SIG-M5 treated with dmso at 0.1 percent for 504 hours (cell line): ENCODE results near the gene RORC.

ENCODE experiments used
- DNase-seq: peaks from one replicate; lab custom pipeline; 2025; ENCODE audit not compliant: unreplicated experiment; lab: John Stamatoyannopoulos, UW

The RORC gene

DNA sequence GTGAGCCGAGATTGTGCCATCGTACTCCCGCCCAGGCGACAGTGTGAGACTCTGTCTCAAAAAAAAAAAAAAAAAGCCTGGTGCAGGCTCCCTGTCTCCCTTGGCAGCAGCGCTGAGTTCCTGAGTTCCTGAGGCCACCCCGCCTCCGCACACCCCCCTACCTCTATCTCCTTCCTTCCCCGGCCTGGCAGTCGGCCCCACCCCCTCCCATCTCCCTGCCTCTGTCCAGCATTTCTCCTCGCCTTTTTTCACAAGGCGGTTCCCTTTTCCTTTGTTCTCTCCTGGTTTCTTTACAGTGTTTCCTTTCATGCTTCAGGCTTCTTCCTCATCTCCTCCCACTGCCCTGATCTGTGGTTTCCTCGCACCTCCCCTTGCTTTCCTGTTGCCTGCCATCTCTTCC, 2.7 kb downstream of the RORC start:
- DNase-seq: peak; percentile 66

DNA sequence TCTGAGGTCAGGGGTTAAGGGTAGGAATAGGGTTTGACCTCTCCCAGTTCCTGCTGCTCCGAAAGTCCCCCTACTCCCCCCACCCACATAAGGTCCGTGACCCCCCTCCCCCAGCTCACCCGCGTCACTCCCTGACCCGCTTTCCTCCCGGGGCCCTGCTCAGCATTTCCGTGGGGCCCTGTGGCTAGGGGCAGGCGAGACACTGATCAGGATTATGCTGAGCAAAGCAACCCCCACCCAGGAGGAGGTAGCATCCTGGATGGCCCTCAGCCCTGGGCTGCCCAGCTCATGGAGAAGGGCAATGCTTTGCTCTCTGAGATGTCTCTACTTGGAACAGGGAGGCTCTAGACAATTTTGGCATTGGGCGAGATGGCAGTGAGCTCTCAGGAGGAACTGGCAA, 3.7 kb downstream of the RORC start:
- DNase-seq: no peak

DNA sequence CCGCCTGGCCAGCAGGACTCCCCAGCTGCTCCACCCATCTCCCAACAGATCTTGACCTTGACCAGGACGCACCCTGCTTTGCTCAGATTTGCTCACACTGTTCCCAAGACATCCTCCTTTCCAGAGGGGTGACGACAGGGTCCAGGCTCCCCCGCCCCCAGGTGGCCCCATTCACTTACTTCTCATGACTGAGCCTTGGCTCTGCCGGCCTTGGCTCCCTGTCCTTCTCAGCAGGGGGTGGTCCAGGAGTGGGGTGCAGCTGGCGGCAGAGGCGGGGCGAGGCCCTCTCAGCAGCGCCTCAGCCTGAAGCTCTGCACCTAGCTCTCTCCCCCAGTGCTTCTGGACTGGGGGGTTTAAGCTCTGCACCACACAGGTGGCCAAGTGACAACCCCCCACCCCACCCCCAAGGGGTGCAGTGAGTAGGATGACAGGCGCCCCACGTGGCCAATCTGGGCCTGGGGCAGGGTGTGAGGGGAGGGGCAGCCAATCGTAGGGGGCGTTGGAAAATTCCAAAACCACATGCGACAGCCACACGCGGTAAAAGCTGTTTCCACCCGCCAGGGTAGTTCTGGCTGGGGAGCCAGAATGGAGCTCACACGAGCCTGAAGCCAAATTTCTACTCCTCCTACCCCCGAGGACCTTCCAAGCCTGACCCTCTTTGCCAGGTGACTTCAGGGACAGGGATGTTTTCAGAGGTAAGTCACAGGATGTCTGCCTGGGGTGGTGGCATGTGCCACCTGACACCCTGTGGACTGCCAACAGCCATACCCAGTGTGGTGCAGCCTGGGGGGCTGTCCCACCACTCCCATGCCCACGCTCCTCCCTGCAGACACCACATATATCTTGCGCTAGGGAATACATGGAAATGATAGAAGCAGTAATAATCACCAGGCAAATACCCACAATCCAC, 5.6 kb downstream of the RORC start:
- no peak for DNase-seq

DNA sequence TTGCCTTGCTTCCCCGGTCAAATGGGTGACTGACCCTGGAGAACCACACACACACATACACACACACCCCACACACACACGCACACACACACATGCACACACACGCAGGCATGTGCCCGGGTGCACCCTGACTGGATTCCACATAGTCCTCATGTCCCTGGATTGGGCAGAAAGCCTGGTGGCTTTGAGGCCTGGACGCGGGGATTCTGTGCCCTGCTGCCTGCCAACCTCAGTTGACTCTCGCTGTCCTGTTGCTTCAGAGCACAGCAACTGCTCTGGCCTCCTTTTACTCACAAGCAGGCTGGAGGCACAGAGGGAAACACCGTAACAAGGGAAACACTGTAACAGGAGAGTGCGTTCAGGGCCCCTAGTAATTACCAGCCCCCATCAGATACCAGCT, 6.4 kb downstream of the RORC start:
- no peak for DNase-seq

DNA sequence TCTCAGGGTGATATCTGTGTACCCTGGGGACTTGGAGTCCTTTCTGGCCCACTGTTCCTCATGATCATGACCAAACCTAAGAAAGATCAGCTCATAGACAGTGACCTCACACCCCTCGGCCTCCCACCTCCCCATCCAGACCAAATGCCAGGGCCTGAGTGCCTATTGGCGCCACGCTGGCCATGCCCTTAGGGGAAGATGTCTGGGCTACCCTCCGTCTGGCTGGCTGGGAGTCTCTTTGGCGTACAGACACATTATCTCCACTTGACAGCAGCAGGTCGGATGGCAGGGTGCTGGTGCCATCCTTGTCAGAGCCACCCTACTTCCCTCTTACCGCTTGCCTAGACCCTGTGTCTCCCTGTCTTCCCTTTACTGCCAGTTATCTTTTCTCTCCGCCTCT, 8.4 kb downstream of the RORC start:
- DNase-seq: no peak

DNA sequence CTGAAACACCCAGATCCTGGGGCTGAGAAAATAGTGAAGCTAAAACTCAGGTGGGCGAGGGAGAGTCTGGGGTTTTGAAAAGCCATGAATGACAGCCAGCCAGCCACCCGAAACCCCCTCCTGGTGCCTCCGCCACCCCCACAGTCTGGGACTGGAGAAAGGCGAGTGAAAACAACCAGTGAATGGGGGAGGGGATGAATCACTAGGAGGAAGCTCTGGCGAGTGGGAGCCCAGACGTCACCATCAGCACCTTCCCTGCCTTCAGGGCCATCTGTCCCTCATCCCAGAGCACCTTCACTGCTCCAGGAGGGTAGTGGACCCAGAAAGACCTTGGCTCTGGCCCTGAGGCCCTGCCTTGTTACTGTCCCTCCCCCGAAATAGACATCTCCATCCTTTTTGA, 9.2 kb downstream of the RORC start:
- DNase-seq: no peak

DNA sequence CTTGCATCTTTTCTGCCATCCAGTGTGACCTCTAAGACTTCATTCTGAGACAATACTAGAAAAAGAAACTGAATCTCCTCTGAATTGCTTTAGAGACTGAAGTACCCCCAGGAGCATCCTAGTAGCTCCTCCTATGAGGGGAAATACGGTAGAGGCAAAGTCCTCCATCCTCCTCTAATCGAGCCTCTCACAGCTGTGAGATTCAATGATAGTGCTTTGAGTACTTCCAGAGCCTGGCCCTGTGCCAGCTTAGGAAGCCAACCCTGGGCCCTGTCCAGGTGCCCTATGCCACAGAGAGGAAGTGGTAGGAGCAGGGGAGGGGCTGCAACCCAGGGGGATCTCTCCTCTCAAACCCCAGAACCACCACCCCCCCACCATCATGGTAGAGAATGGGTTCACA, 10.7 kb downstream of the RORC start:
- DNase-seq: no peak

DNA sequence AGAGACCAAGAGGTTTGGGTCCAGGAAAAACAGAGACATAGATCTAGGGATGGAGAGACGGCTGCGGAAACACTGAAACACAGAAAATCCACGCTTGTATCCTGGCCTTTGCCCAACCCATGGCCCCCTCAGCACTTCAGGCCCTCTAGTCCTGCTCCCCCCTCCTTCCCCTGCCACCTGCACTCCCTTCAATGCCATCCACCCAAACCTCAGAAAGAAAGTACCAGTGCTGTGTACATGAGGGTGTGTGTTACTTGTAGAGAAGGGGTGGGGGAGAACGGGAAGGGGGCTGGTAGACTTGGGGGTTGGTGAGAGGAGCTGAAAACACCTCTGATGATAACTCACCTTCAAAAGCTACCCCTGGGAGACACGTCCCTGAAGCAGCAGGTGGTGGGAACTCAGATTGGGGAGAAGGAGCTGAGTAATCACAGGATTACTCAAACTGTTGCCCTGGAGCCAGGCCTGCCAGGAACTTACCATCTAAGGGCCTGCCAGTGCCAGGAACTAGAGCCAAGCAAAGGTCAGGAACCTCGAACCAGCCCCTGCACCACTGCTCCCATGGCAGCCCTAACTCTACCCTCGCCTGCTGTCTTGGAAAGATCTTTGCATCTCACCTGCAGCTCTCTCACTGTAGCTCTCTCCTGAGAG, 11.5 kb downstream of the RORC start:
- DNase-seq: no peak

DNA sequence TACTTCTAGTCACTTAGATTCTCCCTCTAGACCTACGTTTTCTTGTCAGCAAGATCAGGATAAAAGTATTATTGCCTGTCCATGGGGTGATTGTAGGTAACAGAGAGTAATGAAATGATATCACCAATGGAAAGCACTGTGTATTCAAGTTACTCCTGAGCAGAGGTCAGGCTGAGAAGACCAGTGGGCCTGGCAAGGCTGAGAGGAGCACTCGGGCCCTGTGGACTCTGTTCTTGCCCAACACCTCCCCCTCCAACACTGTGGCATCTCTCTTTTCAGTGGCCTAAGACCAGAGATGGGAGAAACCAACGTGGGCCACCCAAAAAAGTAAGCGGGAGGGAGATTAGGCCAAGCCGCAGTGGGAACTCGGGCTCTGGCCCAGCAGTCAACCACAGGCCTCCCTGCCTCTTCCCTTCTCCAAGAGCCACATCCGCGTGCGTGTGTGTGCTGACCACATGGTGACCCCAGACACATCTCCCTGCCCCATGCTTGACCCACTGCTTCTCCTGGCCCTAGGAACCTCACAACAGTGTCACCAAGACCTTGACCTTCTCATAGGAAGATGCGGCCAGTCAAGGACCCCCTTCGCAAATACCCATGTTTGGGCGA, 12.3 kb downstream of the RORC start:
- no peak for DNase-seq

DNA sequence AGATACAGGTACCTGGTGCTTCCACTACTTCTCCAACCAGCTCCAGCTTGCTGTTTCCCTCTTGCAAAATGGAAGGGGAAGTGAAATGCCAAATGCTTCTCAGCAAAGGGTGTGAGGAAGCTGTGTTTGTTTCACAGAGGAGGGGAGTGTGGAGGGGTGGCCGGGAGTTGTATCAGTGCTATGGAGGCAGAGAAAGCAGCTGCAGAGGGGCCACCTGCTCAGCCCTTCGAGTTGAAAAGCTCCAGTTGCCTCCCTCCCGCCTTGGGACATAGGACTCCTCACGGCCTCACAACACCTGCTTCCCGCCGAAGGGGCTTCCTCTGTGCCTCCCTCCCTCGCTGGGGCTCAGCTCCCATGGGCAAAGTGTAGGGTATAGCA, 14.3 kb downstream of the RORC start:
- DNase-seq: peak; percentile 59

DNA sequence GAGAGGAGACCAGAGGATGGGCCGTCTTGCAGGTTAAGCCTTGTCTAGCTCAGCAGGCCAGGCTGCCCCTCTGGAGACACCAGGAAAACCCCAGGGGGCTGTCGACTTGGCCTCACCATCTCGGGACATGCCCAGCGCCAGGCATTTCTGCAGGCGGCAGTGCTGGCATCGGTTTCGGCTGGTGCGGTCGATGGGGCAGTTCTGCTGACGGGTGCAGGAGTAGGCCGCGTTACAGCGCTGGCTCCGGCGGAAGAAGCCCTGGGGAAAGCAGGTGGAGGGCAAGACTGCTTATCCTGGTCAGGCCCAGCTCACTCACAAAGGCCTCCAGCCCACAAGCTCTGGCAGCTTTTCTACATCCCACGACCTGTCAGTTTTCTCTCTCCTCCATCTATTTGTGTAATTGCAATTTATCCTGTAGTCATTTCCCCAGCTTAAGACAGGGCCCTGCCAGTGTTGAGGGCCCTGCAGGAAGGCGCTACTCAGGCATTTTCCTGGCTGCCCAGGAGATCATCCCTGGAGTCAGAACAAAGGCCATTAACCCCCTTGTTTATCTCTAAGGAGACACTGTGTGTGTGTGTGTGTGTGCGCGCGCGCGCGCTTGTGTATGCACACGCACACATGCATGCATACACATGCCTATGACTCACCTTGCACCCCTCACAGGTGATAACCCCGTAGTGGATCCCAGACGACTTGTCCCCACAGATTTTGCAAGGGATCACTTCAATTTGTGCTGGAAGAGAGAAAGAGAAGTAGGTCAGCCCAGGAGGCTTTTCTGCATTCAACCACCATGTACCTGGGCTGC, 14.9 kb downstream of the RORC start:
- no peak for DNase-seq

DNA sequence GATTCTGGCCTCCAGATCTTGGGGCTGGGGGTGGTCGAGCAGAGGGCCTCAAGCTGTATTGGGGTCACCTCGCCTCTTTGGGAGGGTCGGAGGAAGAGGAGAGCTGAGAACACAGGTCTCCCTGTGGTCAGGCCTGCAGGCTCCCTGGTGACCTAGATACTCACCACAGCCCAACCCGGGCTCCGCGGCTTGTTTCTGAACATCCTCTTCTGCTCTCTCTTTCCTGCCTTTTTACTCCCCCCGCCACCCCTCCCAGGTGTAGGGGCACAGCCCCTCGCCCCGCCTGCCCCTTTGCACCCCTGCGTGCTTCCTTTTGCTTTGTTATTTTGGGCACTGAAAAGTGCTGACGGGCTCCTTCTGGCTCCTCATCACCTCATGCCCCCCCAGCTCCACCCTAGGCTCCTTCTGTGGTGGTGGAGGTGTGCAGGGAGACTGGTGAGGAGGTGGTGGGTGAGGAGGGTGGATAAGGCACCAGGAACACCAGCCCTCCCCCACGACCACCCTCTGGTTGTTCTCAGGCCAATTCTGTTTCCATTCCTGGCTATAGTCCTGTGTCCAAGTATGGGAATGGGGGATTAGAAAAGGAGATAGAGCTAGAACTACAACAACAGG, 15.8 kb downstream of the RORC start:
- DNase-seq: no peak

DNA sequence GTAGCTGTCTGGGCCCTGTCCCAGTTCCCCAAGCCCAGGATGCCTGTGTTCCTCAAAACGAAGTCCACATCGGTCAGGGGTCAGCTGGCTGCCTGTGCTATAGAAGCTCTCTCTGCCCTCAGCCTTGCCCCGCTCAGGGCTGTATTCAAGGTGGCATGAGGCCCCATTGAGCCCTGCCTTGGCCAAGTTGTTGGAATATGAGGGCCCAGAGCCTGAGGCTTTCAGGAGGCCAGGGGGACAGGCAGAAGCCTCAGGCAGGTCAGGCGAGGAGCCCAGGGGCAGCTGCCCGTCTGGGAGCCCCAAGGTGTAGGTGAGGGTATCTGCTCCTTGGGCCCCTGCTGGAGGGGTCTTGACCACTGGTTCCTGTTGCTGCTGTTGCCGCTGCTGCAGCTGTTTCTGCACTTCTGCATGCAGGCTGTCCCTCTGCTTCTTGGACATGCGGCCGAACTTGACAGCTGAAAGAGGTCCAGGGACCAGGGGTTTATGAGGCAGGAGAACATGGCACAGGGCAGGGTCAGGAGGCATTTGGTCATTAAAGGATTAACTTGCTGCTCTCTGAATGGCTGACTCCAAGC, 16.5 kb downstream of the RORC start:
- DNase-seq: no peak

DNA sequence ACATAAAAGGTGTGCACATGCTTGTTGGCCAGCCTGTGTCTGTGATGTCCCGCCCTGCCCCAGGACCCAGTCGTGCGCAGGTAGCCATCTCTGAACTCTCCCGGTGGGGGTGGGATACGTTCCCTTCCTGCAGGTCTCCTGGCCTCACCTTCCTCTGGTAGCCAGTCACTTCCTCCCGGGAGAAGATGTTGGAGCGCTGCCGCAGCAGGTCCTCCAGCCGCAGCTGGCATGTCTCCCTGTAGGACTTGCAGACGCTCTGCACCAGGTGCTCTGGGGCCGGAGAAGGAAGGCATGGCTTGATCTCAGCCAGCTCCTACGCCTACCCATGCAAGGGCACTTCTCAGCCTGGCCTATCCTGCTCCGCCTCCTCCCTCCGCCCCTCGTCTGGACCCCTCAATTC, 17.2 kb downstream of the RORC start:
- no peak for DNase-seq

DNA sequence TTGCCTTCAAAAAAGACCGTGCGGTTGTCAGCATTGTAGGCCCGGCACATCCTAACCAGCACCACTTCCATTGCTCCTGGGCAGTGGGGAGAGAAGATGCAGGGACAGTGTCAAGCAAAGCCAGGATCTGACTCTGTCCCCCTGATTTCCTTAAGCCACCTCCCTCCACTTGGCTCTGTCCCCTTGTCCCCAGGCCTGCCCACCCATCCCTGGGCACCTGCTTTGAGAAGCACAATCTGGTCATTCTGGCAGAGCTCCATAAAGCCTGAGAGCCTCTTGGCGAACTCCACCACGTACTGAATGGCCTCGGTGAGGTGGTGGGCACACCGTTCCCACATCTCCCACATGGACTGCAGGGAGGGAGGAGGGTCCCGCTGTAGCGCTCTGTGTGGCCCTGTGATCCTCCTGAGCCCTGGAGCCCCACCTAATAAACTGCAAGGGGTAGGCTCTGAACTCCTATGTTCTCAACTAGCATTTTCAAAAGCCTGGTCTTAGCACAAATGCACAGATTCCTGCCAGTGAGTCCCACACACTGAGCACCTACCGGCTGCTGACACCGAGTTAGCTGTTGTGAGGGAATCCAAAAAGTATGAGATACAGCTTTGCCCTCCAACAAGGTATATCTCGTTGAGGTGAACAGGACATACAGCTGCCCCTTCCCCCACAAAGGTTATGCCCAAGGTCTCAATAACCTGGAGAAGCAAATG, 18.2 kb downstream of the RORC start:
- DNase-seq: no peak

DNA sequence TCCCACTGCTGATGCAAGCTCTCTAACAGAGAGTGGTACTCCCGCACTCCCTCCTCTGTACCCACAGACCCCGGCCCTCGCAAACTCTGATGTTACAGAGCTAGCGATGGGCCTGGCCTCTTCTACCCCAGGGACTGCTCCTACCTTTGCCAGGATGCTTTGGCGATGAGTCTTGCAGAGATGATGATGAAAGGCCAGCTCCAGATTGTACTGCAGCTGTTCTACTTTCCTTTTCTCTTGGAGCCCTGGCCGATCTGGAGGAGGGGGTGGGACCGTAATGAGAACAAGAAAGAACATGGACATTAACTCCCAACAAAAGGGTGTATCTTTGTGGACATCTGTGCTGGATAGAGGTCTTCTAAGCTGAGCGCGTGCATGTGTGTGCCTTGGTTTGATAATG, 20.4 kb downstream of the RORC start:
- no peak for DNase-seq

DNA sequence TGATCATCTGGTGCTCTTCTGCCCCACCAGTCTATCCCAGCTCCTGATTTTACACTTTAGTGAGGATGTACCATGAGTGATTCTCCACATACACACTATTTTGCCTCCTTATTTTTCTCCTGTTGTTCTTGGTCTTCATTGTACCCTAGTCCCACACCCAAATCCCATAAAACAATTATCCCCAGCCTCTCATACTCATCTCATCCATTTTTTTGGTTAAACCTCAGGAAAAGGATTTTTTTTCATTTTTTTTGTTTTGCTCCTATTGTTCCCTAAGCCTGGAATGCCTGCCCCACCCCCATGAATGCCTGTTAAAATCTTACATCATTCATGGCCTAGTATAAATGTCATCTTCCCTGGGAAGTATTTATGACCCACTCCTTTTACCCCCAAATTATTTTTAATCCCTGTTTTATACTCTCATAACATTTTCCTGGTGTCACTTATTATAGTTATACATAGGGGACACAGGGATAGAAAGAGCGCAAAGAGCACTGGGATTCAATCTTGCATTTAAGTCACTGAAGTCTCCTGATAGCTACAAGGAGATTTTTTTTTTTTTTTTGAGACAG, 21.5 kb downstream of the RORC start:
- DNase-seq: no peak

DNA sequence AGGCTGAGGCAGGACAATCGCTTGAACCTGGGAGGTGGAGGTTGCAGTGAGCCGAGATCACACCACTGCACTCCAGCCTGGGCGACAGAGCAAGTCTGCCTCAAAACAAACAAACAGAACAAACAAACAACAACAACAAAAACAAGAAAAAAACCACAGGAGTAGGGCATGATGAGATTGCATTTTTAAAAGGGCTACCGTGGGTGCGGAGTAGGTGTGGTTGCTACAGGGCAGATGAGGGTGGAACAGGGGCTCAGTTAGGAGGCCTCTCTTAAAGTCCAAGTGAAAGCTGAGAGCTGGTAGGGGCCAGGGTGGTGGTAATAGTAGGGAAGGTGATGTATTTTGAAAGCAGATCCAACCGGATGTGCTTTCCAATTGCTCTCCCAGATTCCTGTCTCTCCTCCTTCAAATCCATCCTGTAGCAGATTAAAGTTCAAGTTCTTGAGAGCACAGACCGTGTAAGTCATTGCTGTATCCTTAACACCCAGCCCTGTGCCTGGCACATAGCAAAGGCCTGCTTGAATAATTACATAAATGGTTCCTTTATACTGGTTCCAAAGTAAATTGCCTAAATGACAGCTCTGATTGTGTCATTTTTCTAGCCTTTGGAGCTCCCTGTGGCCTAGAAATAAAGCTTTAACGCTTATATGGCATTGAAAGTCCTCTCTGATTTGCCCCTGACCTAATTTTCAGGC, 22.2 kb downstream of the RORC start:
- peak; percentile 31 for DNase-seq

DNA sequence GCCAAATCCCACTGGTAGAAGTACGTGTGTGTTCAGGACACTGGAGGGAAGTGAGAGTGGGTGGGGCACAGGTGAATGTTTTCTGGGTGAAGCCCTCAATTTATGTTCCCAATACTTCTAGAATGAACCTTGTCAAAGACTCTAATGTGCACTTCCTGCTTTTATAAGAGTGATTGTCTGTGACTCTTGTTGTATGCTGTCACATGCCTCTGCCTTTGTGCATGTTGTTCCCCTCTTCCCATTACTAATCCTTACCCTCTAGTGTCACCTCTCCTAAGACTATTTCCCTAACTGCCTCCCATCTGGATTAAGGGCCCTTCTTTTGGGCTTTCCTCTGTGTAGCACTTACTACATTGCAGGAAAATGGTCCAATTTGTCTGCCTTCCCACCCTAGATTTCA, 23.8 kb downstream of the RORC start:
- no peak for DNase-seq
